PC-9 (cell line): Measurements from ENCODE around the gene EPHA4. TPM values are rescaled to one million over a fixed set of nuclear protein-coding genes. Genes with fewer than 3 reads are reported as not detected.

Experiments
- BruUV-seq: library from RNA; stranded (reverse); fragments of 400-500 nt; replicated peaks from 2 replicates; lab custom pipeline; 2021; lab: Mats Ljungman, UMichigan
- CTCF ChIA-PET: fragments of 300-600 bp; sonication (Branson Sonifier 250); formaldehyde crosslinking; loops from one replicate; lab custom pipeline; 2022; ENCODE audit warnings: antibody characterized with exemption; lab: Charles Lee
- POLR2A ChIA-PET: fragments of 300-600 bp; sonication (Branson Sonifier 250); formaldehyde crosslinking; loops from one replicate; lab custom pipeline; 2022; ENCODE audit warnings: antibody characterized with exemption; ENCODE audit not compliant: unreplicated experiment; lab: Charles Lee
- DNase-seq, 2 experiments: peaks; one replicate each; pipeline versions ENCODE4 v3.0.0 to v3.0.0-alpha.2; 2015 to 2022; ENCODE audit warnings: mixed read lengths in 1 of 2
- H2AFZ ChIP-seq: fragments of 200-600 bp; sonication (generic); 2 replicates; pipeline ENCODE4 v1.8.1; 2017; ENCODE audit warnings: antibody characterized with exemption
- H3F3A ChIP-seq: fragments of 200-600 bp; sonication (generic); 2 replicates; pipeline ENCODE4 v1.8.1; 2017; ENCODE audit warnings: antibody characterized with exemption, mild to moderate bottlenecking, low read depth; ENCODE audit not compliant: insufficient read depth
- H3K27ac ChIP-seq: fragments of 200-600 bp; sonication (generic); 2 replicates; pipeline ENCODE4 v1.6.1; 2016; ENCODE audit warnings: mixed run types
- H3K27me3 ChIP-seq: fragments of 200-600 bp; sonication (generic); 2 replicates; pipeline ENCODE4 v1.6.1; 2016; ENCODE audit warnings: low read depth, mixed run types; ENCODE audit not compliant: insufficient read depth
- H3K36me3 ChIP-seq: fragments of 200-600 bp; sonication (generic); 2 replicates; pipeline ENCODE4 v1.6.1; 2016; ENCODE audit warnings: low read depth, mixed run types
- H3K4me1 ChIP-seq: fragments of 200-600 bp; sonication (generic); replicated peaks from 2 replicates; pipeline ENCODE4 v1.6.1; 2016; ENCODE audit warnings: mixed run types; ENCODE audit not compliant: insufficient read depth
- H3K4me2 ChIP-seq: fragments of 200-600 bp; sonication (generic); 2 replicates; pipeline ENCODE4 v1.6.1; 2017; ENCODE audit warnings: mixed run types
- H3K4me3 ChIP-seq: fragments of 200-600 bp; sonication (generic); 2 replicates; pipeline ENCODE4 v1.6.1; 2016; ENCODE audit warnings: mixed run types
- H3K79me2 ChIP-seq: fragments of 200-600 bp; sonication (generic); 2 replicates; pipeline ENCODE4 v1.6.1; 2017; ENCODE audit warnings: low read depth, mixed run types
- H3K9me2 ChIP-seq: fragments of 200-600 bp; sonication (generic); 2 replicates; pipeline ENCODE4 v1.8.1; 2017; ENCODE audit warnings: mild to moderate bottlenecking; ENCODE audit not compliant: insufficient read depth
- H3K9me3 ChIP-seq: fragments of 200-600 bp; sonication (generic); 2 replicates; pipeline ENCODE4 v1.8.1; 2016; ENCODE audit warnings: low read depth; ENCODE audit not compliant: insufficient read depth
- H4K20me1 ChIP-seq: fragments of 200-600 bp; sonication (generic); 2 replicates; pipeline ENCODE4 v1.8.1; 2017; ENCODE audit not compliant: insufficient read depth
- CTCF ChIP-seq: fragments of 200-600 bp; sonication (generic); conservative IDR thresholded peaks from 2 replicates; pipeline ENCODE4 v1.6.1; 2017; ENCODE audit warnings: mixed run types, antibody characterized with exemption, mild to moderate bottlenecking, moderate library complexity
- EZH2 ChIP-seq: fragments of 200-600 bp; sonication (generic); IDR thresholded peaks from 2 replicates; pipeline ENCODE4 v1.8.0; 2017; ENCODE audit warnings: antibody characterized with exemption, low read depth
- intact Hi-C: fragments of 100-400 bp; cut with micrococcal nuclease; formaldehyde crosslinking; loops from one replicate; pipeline ENCODE4 v1.10.0; 2022; ENCODE audit not compliant: unreplicated experiment
- total RNA-seq: library from RNA; stranded (reverse); gene quantifications from 2 replicates; pipeline ENCODE4 v1.2.3, GENCODE V29; 2021

EPHA4 gene
- total RNA-seq, 1 experiment from 2014 or later, result 10.6 TPM

- no peak for DNase-seq
- Histone ChIP-seq H3K4me3 (no peak overlapping the region), H3K27me3 (no peaks in the 10 kb centered on the region), H3K79me2 (no peaks in the 10 kb centered on the region), H3K9me3 (no peaks in the 10 kb centered on the region), H3K9me2 (no peaks in the 10 kb centered on the region), H3K36me3 (no peaks in the 10 kb centered on the region), H2AFZ (no peak overlapping the region), H3K27ac (no peak overlapping the region), H3K4me1 (no peaks in the 10 kb centered on the region), H3K4me2 (no peak overlapping the region), H4K20me1 (no peaks in the 10 kb centered on the region), H3F3A (no peaks in the 10 kb centered on the region)
- no TSS peak for BruUV-seq
- CTCF ChIA-PET, result interaction anchor here (0.6 kb wide), 1 partner anchor 1346 kb away, joined by 3 read pairs; no protein-coding TSS in a partner anchor
- POLR2A ChIA-PET, result interaction anchor here (0.5 kb wide), 1 partner anchor 29 kb away, joined by 3 read pairs; no protein-coding TSS in a partner anchor
- no peak for TF ChIP-seq EZH2
- intact Hi-C loops, result no loop called here
These were observed 17.2 kb downstream of the EPHA4 start for GRCh38 chr2:221554769-221555493.

- H4K20me1 ChIP-seq, result no peaks in the 10 kb centered on the region
- intact Hi-C loops, result no loop called here
- peaks cover 4% of the 10 kb centered on the region; the same call in 1 of the 2 replicates for H3K9me3 ChIP-seq
- no peak overlapping the region for H3K27ac ChIP-seq
- BruUV-seq, result no TSS peak
- ChIA-PET POLR2A (no interaction called here), CTCF (interaction anchor here (0.6 kb wide), 1 partner anchor 971 kb away, joined by 4 read pairs; no protein-coding TSS in a partner anchor)
- H3K36me3 ChIP-seq, result no peaks in the 10 kb centered on the region
- no peak overlapping the region for H3K4me3 ChIP-seq
- no peak overlapping the region for H3K4me2 ChIP-seq
- TF ChIP-seq EZH2 (no peak), CTCF (no peak)
- H3F3A ChIP-seq, result no peaks in the 10 kb centered on the region
- no peaks in the 10 kb centered on the region for H3K27me3 ChIP-seq
- H2AFZ ChIP-seq, result no peak overlapping the region
- H3K9me2 ChIP-seq, result no peaks in the 10 kb centered on the region
- no peaks in the 10 kb centered on the region for H3K4me1 ChIP-seq
- no peaks in the 10 kb centered on the region for H3K79me2 ChIP-seq
- no peak for DNase-seq
These were observed 18.8 kb downstream of the EPHA4 start for GRCh38 chr2:221553333-221553732.

GRCh38 chr2:221552291-221552690 lies 19.8 kb downstream of the EPHA4 start:
- CTCF ChIA-PET, result no interaction called here
- BruUV-seq, result no TSS peak
- peaks cover 5% of the 10 kb centered on the region for H3K4me1 ChIP-seq

More at GRCh38 chr2:221552291-221552690, 19.8 kb downstream of the EPHA4 start:
- Histone ChIP-seq H4K20me1 (no peaks in the 10 kb centered on the region), H3K4me3 (no peak overlapping the region), H3K27ac (no peak overlapping the region), H3K36me3 (no peaks in the 10 kb centered on the region), H3K27me3 (no peaks in the 10 kb centered on the region), H3K9me3 (peaks cover 4% of the 10 kb centered on the region; the same call in 1 of the 2 replicates), H3K9me2 (no peaks in the 10 kb centered on the region), H3F3A (peaks cover 4% of the 10 kb centered on the region), H3K4me2 (no peak overlapping the region), H3K79me2 (no peaks in the 10 kb centered on the region), H2AFZ (no peak overlapping the region)
- TF ChIP-seq CTCF (no peak), EZH2 (no peak)
- intact Hi-C loops, result no loop called here
- DNase-seq, result no peak
- POLR2A ChIA-PET, result no interaction called here
